H9 (cell line): ENCODE measurements around the gene GPM6B. TPM values are rescaled to one million over a fixed set of nuclear protein-coding genes. Genes with fewer than 3 reads are reported as not detected.

ENCODE experiments used
- DNase-seq: peaks from one replicate; pipeline ENCODE4 v3.0.0-alpha.2; 2017
- H2AFZ ChIP-seq: one replicate; pipeline ENCODE4 v1.6.1; 2013; ENCODE audit warnings: mild to moderate bottlenecking, low read length, control low read depth, moderate library complexity
- H2AK5ac ChIP-seq: 2 replicates; pipeline ENCODE4 v1.6.1; 2013; ENCODE audit warnings: low read length, control low read depth, mixed read lengths; ENCODE audit not compliant: insufficient read length
- H2BK120ac ChIP-seq: one replicate; pipeline ENCODE4 v1.6.1; 2013; ENCODE audit warnings: low read depth, mild to moderate bottlenecking, low read length, control low read depth, inconsistent platforms; ENCODE audit not compliant: poor library complexity, severe bottlenecking
- H2BK12ac ChIP-seq: 2 replicates; pipeline ENCODE4 v1.6.1; 2013; ENCODE audit warnings: low read length, control low read depth, mixed read lengths, low read depth; ENCODE audit not compliant: insufficient read length
- H2BK15ac ChIP-seq: 2 replicates; pipeline ENCODE4 v1.6.1; 2013; ENCODE audit warnings: low read depth, low read length, control low read depth
- H2BK20ac ChIP-seq: one replicate; pipeline ENCODE4 v1.6.1; 2013; ENCODE audit warnings: low read depth, mild to moderate bottlenecking, low read length, control low read depth, inconsistent platforms; ENCODE audit not compliant: poor library complexity, severe bottlenecking
- H2BK5ac ChIP-seq: 2 replicates; pipeline ENCODE4 v1.6.1; 2013; ENCODE audit warnings: low read length, control low read depth, mixed read lengths; ENCODE audit not compliant: insufficient read length
- H3K14ac ChIP-seq: 2 replicates; pipeline ENCODE4 v1.6.1; 2013; ENCODE audit warnings: low read length, control low read depth; ENCODE audit not compliant: insufficient read depth
- H3K18ac ChIP-seq: 2 replicates; pipeline ENCODE4 v1.6.1; 2013; ENCODE audit warnings: low read depth, mild to moderate bottlenecking, mixed read lengths, low read length, control low read depth; ENCODE audit not compliant: insufficient read length
- H3K23ac ChIP-seq: 2 replicates; pipeline ENCODE4 v1.6.1; 2013; ENCODE audit warnings: low read length, control low read depth, mixed read lengths, low read depth; ENCODE audit not compliant: insufficient read length
- H3K23me2 ChIP-seq: 2 replicates; pipeline ENCODE4 v1.6.1; 2013; ENCODE audit warnings: low read depth, mild to moderate bottlenecking, mixed read lengths, low read length, control low read depth; ENCODE audit not compliant: insufficient read length, poor library complexity, severe bottlenecking
- H3K27ac ChIP-seq: 2 replicates; pipeline ENCODE4 v1.5.1; 2013; ENCODE audit warnings: low read length, control low read depth, mixed read lengths, low read depth; ENCODE audit not compliant: insufficient read length
- H3K27me3 ChIP-seq: 2 replicates; pipeline ENCODE4 v1.6.1; 2013; ENCODE audit warnings: low read length, control low read depth, inconsistent platforms; ENCODE audit not compliant: insufficient read depth
- H3K4ac ChIP-seq: 2 replicates; pipeline ENCODE4 v1.6.1; 2013; ENCODE audit warnings: low read depth, mild to moderate bottlenecking, control low read depth, inconsistent platforms, low read length, moderate library complexity
- H3K4me1 ChIP-seq: 2 replicates; pipeline ENCODE4 v1.6.1; 2013; ENCODE audit warnings: low read length, control low read depth, inconsistent platforms; ENCODE audit not compliant: insufficient read depth
- H3K4me2 ChIP-seq: 2 replicates; pipeline ENCODE4 v1.6.1; 2013; ENCODE audit warnings: low read length, control low read depth, mixed read lengths; ENCODE audit not compliant: insufficient read length, insufficient read depth
- H3K56ac ChIP-seq: 2 replicates; pipeline ENCODE4 v1.6.1; 2013; ENCODE audit warnings: low read depth, mild to moderate bottlenecking, mixed read lengths, low read length, control low read depth; ENCODE audit not compliant: insufficient read length
- H3K79me1 ChIP-seq: 2 replicates; pipeline ENCODE4 v1.6.1; 2013; ENCODE audit warnings: low read depth, mild to moderate bottlenecking, moderate library complexity, low read length, control low read depth, inconsistent platforms; ENCODE audit not compliant: insufficient read depth, poor library complexity, severe bottlenecking
- H3K79me2 ChIP-seq: 2 replicates; pipeline ENCODE4 v1.6.1; 2013; ENCODE audit warnings: low read length, control low read depth, inconsistent platforms; ENCODE audit not compliant: insufficient read depth
- H3K9ac ChIP-seq: 2 replicates; pipeline ENCODE4 v1.6.1; 2013; ENCODE audit warnings: low read length, control low read depth, mixed read lengths; ENCODE audit not compliant: insufficient read length; ENCODE audit errors: extremely low read depth
- H3K9me3 ChIP-seq: one replicate; pipeline ENCODE4 v1.6.1; 2013; ENCODE audit warnings: low read depth, low read length, inconsistent platforms; ENCODE audit not compliant: control insufficient read depth
- H3T11ph ChIP-seq: one replicate; pipeline ENCODE4 v1.6.1; 2013; ENCODE audit warnings: mild to moderate bottlenecking, low read length, control low read depth, inconsistent platforms
- H4K20me1 ChIP-seq: one replicate; pipeline ENCODE4 v1.6.1; 2013; ENCODE audit not compliant: control insufficient read depth, insufficient read length, insufficient read depth
- H4K5ac ChIP-seq: 2 replicates; pipeline ENCODE4 v1.6.1; 2013; ENCODE audit warnings: low read depth, mild to moderate bottlenecking, mixed read lengths, low read length, control low read depth; ENCODE audit not compliant: insufficient read length
- H4K8ac ChIP-seq: replicated peaks from 2 replicates; pipeline ENCODE4 v1.6.1; 2013; ENCODE audit warnings: low read length, control low read depth, mixed read lengths, low read depth; ENCODE audit not compliant: insufficient read length
- H4K91ac ChIP-seq: 2 replicates; pipeline ENCODE4 v1.6.1; 2013; ENCODE audit warnings: low read depth, mild to moderate bottlenecking, moderate library complexity, mixed read lengths, low read length, control low read depth; ENCODE audit not compliant: insufficient read length
- H3K27ac Mint-ChIP-seq, 3 experiments: 2 replicates in 2 of 3; 3 replicates in 1 of 3; pipeline ENCODE4 v1.8.0; 2020 to 2021; ENCODE audit warnings: mixed read lengths in 3 of 3, mild to moderate bottlenecking in 1 of 3, moderate library complexity in 1 of 3
- H3K27me3 Mint-ChIP-seq: 2 replicates; pipeline ENCODE4 v1.8.0; 2021; ENCODE audit warnings: low read depth, mild to moderate bottlenecking, moderate library complexity, mixed read lengths
- H3K36me3 Mint-ChIP-seq, 3 experiments: 2 replicates in 2 of 3; 3 replicates in 1 of 3; pipeline ENCODE4 v1.8.0; 2020 to 2021; ENCODE audit warnings: low read depth in 3 of 3, mixed read lengths in 3 of 3; ENCODE audit not compliant: insufficient read depth in 1 of 3
- H3K4me1 Mint-ChIP-seq, 2 experiments: 2 replicates each; pipeline ENCODE4 v1.8.0; 2020; ENCODE audit warnings: mixed read lengths in 2 of 2
- H3K4me3 Mint-ChIP-seq, 2 experiments: 2 replicates in 1 of 2; 3 replicates in 1 of 2; pipeline ENCODE4 v1.8.0; 2020 to 2021; ENCODE audit warnings: mild to moderate bottlenecking in 2 of 2, mixed read lengths in 2 of 2, moderate library complexity in 1 of 2
- H3K9me3 Mint-ChIP-seq, 2 experiments: 2 replicates in 1 of 2; 3 replicates in 1 of 2; pipeline ENCODE4 v1.8.0; 2020; ENCODE audit warnings: mild to moderate bottlenecking in 2 of 2, mixed read lengths in 2 of 2, moderate library complexity in 1 of 2
- WGBS: extraction: QIAGEN DNeasy Blood & Tissue Kit; methylation state at CpG from one replicate; pipeline ENCODE4 v1.1.7; 2013; ENCODE audit warnings: missing lambda C conversion rate, low lambda C conversion rate, mixed read lengths; ENCODE audit not compliant: insufficient read length; ENCODE audit errors: extremely low coverage; 5-methylcytosine and 5-hydroxymethylcytosine counted together
- total RNA-seq: library from RNA; stranded (reverse); gene quantifications from 2 replicates; pipeline ENCODE4 v1.2.1, GENCODE V29; 2021
- TF ChIP-seq, protein P1 (sequence below): fragments of 200-600 bp; sonication (generic); conservative IDR thresholded peaks from 3 replicates; pipeline ENCODE4 v1.8.0; 2021; ENCODE audit warnings: antibody characterized with exemption, mild to moderate bottlenecking

The GPM6B gene
- total RNA-seq, 1 experiment from 2014 or later, result 73.9 TPM

DNA sequence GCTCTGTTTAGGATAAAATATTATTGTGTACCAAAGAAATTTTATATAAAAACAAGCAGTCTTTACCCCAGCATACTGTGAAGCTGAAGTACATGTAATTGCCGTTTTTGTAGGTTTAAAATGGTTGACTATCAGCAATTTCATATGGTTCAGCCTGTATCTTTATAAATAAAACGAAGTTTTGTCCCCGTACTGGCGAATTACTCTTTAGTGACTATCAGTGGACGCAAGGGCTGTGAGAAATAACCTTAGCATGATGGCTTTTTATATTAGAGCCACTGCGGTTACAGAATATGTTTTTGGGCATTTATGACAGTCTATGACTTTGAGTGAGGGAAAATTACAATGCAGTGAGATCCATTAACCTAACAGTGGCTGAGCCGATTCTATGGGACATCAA is 1.2 kb downstream of the GPM6B start:
- H3K79me2 ChIP-seq, result peaks cover 4% of the 10 kb centered on the region; the same call in 1 of the 2 replicates
- no peak overlapping the region for H2BK5ac ChIP-seq
- H3K4me2 ChIP-seq, result no peak overlapping the region
- TF ChIP-seq, protein P1, sequence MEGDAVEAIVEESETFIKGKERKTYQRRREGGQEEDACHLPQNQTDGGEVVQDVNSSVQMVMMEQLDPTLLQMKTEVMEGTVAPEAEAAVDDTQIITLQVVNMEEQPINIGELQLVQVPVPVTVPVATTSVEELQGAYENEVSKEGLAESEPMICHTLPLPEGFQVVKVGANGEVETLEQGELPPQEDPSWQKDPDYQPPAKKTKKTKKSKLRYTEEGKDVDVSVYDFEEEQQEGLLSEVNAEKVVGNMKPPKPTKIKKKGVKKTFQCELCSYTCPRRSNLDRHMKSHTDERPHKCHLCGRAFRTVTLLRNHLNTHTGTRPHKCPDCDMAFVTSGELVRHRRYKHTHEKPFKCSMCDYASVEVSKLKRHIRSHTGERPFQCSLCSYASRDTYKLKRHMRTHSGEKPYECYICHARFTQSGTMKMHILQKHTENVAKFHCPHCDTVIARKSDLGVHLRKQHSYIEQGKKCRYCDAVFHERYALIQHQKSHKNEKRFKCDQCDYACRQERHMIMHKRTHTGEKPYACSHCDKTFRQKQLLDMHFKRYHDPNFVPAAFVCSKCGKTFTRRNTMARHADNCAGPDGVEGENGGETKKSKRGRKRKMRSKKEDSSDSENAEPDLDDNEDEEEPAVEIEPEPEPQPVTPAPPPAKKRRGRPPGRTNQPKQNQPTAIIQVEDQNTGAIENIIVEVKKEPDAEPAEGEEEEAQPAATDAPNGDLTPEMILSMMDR, result no peak
- no peaks in the 10 kb centered on the region for H4K20me1 ChIP-seq
- no peak overlapping the region for H4K5ac ChIP-seq
- no peaks in the 10 kb centered on the region for H3K23me2 ChIP-seq
- no peak overlapping the region for H3K27ac Mint-ChIP-seq
- no peak overlapping the region for H4K91ac ChIP-seq
- no peaks in the 10 kb centered on the region for H3K27me3 ChIP-seq
- no peak overlapping the region for H2AK5ac ChIP-seq
- no peak overlapping the region for H2BK120ac ChIP-seq
- no peak overlapping the region for H3K23ac ChIP-seq
- H3T11ph ChIP-seq, result no peak overlapping the region
- peaks cover 33 to 49% of the 10 kb centered on the region in 2 experiments for H3K4me1 Mint-ChIP-seq
- H3K4ac ChIP-seq, result no peak overlapping the region
- no peak overlapping the region for H3K14ac ChIP-seq
- H3K36me3 Mint-ChIP-seq, result peaks cover 5 to 18% (median 9%) of the 10 kb centered on the region in 3 experiments; a peak in 5 of 7 replicates
- no peak overlapping the region for H4K8ac ChIP-seq
- no peak overlapping the region for H2BK12ac ChIP-seq
- H3K9me3 ChIP-seq, result no peaks in the 10 kb centered on the region
- DNase-seq, result no peak
- peaks cover 3% of the 10 kb centered on the region; the same call in 1 of the 2 replicates for H3K4me1 ChIP-seq
- no peak overlapping the region for H2BK15ac ChIP-seq
- no peak overlapping the region for H3K18ac ChIP-seq
- H2AFZ ChIP-seq, result no peak overlapping the region
- no peak overlapping the region for H2BK20ac ChIP-seq
- no peak overlapping the region for H3K9ac ChIP-seq
- peaks cover 2% of the 10 kb centered on the region; the same call in 1 of the 2 replicates for H3K27me3 Mint-ChIP-seq
- no peak overlapping the region for H3K27ac ChIP-seq
- no CpG with 5 or more reads among the region's 7 CpGs for WGBS
- H3K79me1 ChIP-seq, result no peaks in the 10 kb centered on the region
- no peak overlapping the region for H3K56ac ChIP-seq
- peaks cover 12 to 51% of the 10 kb centered on the region in 2 experiments; a peak in 4 of 5 replicates for H3K9me3 Mint-ChIP-seq
- H3K4me3 Mint-ChIP-seq, result no peak overlapping the region
